WTC11 (cell line): Measurements from ENCODE around the gene LCAT. TPM values are rescaled to one million over a fixed set of nuclear protein-coding genes. Genes with fewer than 3 reads are reported as not detected.

Experiments
- ATAC-seq: fragments of 200-7000 bp; cut with Tn5 transposase; 2 replicates; pipeline ENCODE4 v1.10.0; 2021; ENCODE audit warnings: mild to moderate bottlenecking, moderate library complexity
- CTCF ChIA-PET: fragments of 300-600 bp; sonication (Branson Sonifier 250); formaldehyde crosslinking; loops from one replicate; lab custom pipeline; 2021; ENCODE audit warnings: antibody characterized with exemption; lab: Charles Lee
- POLR2A ChIA-PET: fragments of 350-600 bp; sonication (Branson Sonifier 250); formaldehyde crosslinking; loops from one replicate; lab custom pipeline; 2021; ENCODE audit warnings: antibody characterized with exemption; lab: Charles Lee
- DNase-seq: peaks from one replicate; pipeline ENCODE4 v3.0.0; 2021; ENCODE audit warnings: low spot score
- H3K27ac Mint-ChIP-seq: 2 replicates; pipeline ENCODE4 v1.8.0; 2021; ENCODE audit warnings: mixed read lengths
- H3K27me3 Mint-ChIP-seq: 2 replicates; pipeline ENCODE4 v1.8.0; 2021; ENCODE audit warnings: low read depth, mild to moderate bottlenecking, moderate library complexity, mixed read lengths
- H3K36me3 Mint-ChIP-seq: 2 replicates; pipeline ENCODE4 v1.8.0; 2021; ENCODE audit warnings: mixed read lengths
- H3K4me1 Mint-ChIP-seq: 2 replicates; pipeline ENCODE4 v1.8.0; 2022; ENCODE audit warnings: mixed read lengths
- H3K4me3 Mint-ChIP-seq: 2 replicates; pipeline ENCODE4 v1.8.0; 2021; ENCODE audit warnings: mild to moderate bottlenecking, moderate library complexity, mixed read lengths
- H3K9me3 Mint-ChIP-seq: 2 replicates; pipeline ENCODE4 v1.8.0; 2021; ENCODE audit warnings: mixed read lengths
- ESRRA ChIP-seq: sonication (generic); formaldehyde crosslinking; IDR thresholded peaks from 2 replicates; pipeline ENCODE4 v1.8.1; 2022; ENCODE audit warnings: mild to moderate bottlenecking, missing genetic modification reagents, borderline replicate concordance
- FOXP1 ChIP-seq: sonication (generic); formaldehyde crosslinking; IDR thresholded peaks from 2 replicates; pipeline ENCODE4 v1.8.0; 2022; ENCODE audit warnings: missing genetic modification reagents, mild to moderate bottlenecking, moderate library complexity, borderline replicate concordance
- KAT7 ChIP-seq: sonication (generic); formaldehyde crosslinking; IDR thresholded peaks from 2 replicates; pipeline ENCODE4 v1.8.1; 2023; ENCODE audit warnings: missing genetic modification reagents, mild to moderate bottlenecking, borderline replicate concordance
- NFE2L1 ChIP-seq: sonication (generic); formaldehyde crosslinking; IDR thresholded peaks from 2 replicates; pipeline ENCODE4 v1.8.1; 2023; ENCODE audit warnings: missing genetic modification reagents
- NR1H2 ChIP-seq: sonication (generic); formaldehyde crosslinking; IDR thresholded peaks from 2 replicates; pipeline ENCODE4 v1.9.0; 2021; ENCODE audit warnings: mild to moderate bottlenecking, moderate library complexity, missing genetic modification reagents
- PRRX2 ChIP-seq: fragments of 250-450 bp; sonication (Bioruptor Pico); IDR thresholded peaks from 2 replicates; pipeline ENCODE4 v1.8.0; 2021; ENCODE audit warnings: mild to moderate bottlenecking
- TCF7 ChIP-seq: sonication (generic); formaldehyde crosslinking; IDR thresholded peaks from 2 replicates; pipeline ENCODE4 v1.8.0; 2022; ENCODE audit warnings: mild to moderate bottlenecking, low read depth, missing genetic modification reagents, moderate library complexity
- TP53 ChIP-seq: sonication (generic); formaldehyde crosslinking; IDR thresholded peaks from 2 replicates; pipeline ENCODE4 v1.8.1; 2023; ENCODE audit warnings: mild to moderate bottlenecking, missing genetic modification reagents
- total RNA-seq: library from RNA; stranded (reverse); gene quantifications from 3 replicates; pipeline ENCODE4 v1.2.3, GENCODE V29; 2021
- TF ChIP-seq, protein P1 (sequence below): sonication (generic); formaldehyde crosslinking; IDR thresholded peaks from 2 replicates; pipeline ENCODE4 v1.8.0; 2022; ENCODE audit warnings: mild to moderate bottlenecking, missing genetic modification reagents
- TF ChIP-seq, protein P2 (sequence below): sonication (generic); formaldehyde crosslinking; IDR thresholded peaks from 2 replicates; pipeline ENCODE4 v1.8.1; 2023; ENCODE audit warnings: mild to moderate bottlenecking, missing genetic modification reagents, borderline replicate concordance
- TF ChIP-seq, protein P3 (sequence below): sonication (generic); formaldehyde crosslinking; IDR thresholded peaks from 2 replicates; pipeline ENCODE4 v1.8.0; 2022; ENCODE audit warnings: missing genetic modification reagents
- TF ChIP-seq, protein P4 (sequence below): sonication (generic); formaldehyde crosslinking; IDR thresholded peaks from 2 replicates; pipeline ENCODE4 v1.8.1; 2023; ENCODE audit warnings: mild to moderate bottlenecking, missing genetic modification reagents, moderate library complexity
- TF ChIP-seq, protein P5 (sequence below): sonication (generic); formaldehyde crosslinking; IDR thresholded peaks from 2 replicates; pipeline ENCODE4 v1.8.1; 2023; ENCODE audit warnings: mild to moderate bottlenecking, missing genetic modification reagents

The LCAT gene
- total RNA-seq, 1 experiment from 2014 or later = 38.3 TPM

DNA sequence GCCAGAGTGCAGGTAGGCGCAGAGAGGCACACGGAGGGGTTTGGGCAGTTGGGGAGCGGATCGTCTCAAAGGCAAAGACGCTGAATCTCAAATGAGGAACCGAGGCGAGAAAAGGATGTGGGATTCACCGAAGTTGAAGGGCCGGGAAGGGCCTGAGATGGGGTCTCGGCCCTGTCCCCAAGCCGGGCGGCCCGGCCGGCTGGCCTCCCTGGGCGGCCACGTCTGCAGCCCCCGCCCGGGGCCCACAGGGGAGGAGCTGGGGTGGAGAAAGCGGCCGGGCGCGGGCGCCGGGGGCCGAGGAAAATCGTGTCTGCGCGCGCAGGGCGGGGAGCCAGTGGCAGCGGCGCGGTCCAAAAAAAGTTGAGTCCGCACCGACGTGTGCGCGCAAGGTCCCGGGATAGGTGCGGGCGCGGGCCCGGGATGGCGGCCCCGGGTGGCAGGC lies 24.1 kb upstream of the LCAT start:
- peak; percentile 38 for DNase-seq
- H3K27ac Mint-ChIP-seq = peak overlapping the region; percentile 92; the same call in 1 of the 2 replicates

DNA sequence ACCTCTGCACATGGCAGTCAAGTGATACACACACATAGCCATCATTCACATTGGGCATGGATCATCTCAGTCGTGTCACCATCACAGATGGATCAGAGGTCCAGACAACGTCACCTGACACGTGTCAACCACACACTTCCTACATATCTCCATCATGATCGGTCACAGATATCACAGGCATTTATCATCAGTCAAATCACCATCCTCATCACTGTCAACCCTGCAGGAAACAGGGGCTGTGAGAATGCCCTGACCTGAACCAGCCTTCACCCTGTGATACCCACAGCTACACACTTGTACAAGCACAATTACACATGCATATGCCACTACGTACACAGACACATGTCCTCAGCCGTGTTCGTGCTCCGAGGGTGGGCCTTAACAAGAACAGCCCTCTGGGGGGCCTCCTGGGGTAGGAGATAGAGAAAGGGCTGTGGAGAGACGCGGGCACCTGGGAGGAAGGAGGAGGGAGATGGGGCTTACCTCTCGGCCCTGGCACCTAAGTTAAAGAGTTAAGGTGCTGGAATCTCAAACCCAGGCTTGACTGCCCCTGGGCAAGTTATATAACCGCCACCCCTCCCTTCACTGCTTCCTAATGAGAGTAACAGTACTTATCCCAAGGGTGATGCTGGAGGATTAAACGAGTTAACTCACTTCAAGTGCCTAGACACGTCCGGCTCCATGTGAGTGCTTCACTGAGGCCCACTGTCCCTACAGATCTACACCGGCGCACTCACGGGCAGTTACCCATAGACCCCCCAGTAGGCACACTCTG lies 23.4 kb upstream of the LCAT start:
- peaks cover 12% of the 10 kb centered on the region for H3K36me3 Mint-ChIP-seq
- ChIA-PET POLR2A (interaction anchor here (0.6 to 1.2 kb wide), 2 partner anchors 32 to 83 kb away, joined by 3 to 5 read pairs; no protein-coding TSS in a partner anchor), CTCF (interaction anchor here (0.6 to 3.2 kb wide), 12 partner anchors 13 to 151 kb away, joined by 3 to 25 read pairs (median 4); partner anchors contain the start of genes DPEP3, LCAT, NFATC3 and NRN1L)
- H3K4me1 Mint-ChIP-seq = peaks cover 44% of the 10 kb centered on the region
- no peaks in the 10 kb centered on the region for H3K9me3 Mint-ChIP-seq
- TF ChIP-seq, protein P1, sequence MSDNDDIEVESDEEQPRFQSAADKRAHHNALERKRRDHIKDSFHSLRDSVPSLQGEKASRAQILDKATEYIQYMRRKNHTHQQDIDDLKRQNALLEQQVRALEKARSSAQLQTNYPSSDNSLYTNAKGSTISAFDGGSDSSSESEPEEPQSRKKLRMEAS (CRISPR knock-in tag) = 0 out of 2 replicates have a peak, but pooled peaks have one; percentile 14
- TF ChIP-seq TP53 = no peak
- no peak for TF ChIP-seq TCF7 (CRISPR knock-in tag)
- TF ChIP-seq, all 79 proteins: peak for 1
- ATAC-seq (no peak), DNase-seq (no peak)
- Mint-ChIP-seq H3K4me3 (peak overlapping the region; percentile 97), H3K27me3 (peaks cover 5% of the 10 kb centered on the region; the same call in 1 of the 2 replicates), H3K27ac (peak overlapping the region; percentile 92; the same call in 1 of the 2 replicates)

More for the DNA sequence above, 24.1 kb upstream of the LCAT start:
- H3K9me3 Mint-ChIP-seq = no peaks in the 10 kb centered on the region
- peak overlapping the region; percentile 97 for H3K4me3 Mint-ChIP-seq
- no peak for ATAC-seq
- H3K27me3 Mint-ChIP-seq = peaks cover 5% of the 10 kb centered on the region; the same call in 1 of the 2 replicates
- ChIA-PET CTCF (interaction anchor here (1.0 to 3.2 kb wide), 3 partner anchors 13 to 73 kb away, joined by 3 to 25 read pairs (median 3); partner anchors contain the start of gene DPEP3), POLR2A (interaction anchor here (1.1 kb wide), 1 partner anchor 84 kb away, joined by 3 read pairs; the partner anchor contains the start of gene NRN1L)
- H3K36me3 Mint-ChIP-seq = peaks cover 6% of the 10 kb centered on the region; the same call in 1 of the 2 replicates
- TF ChIP-seq NFE2L1 (CRISPR knock-in tag) (peak; percentile 29; the same call in 1 of the 2 replicates), TCF7 (CRISPR knock-in tag) (0 out of 2 replicates have a peak, but pooled peaks have one; percentile 56), PRRX2 (CRISPR knock-in tag) (no peak)
- H3K4me1 Mint-ChIP-seq = peaks cover 44% of the 10 kb centered on the region

DNA sequence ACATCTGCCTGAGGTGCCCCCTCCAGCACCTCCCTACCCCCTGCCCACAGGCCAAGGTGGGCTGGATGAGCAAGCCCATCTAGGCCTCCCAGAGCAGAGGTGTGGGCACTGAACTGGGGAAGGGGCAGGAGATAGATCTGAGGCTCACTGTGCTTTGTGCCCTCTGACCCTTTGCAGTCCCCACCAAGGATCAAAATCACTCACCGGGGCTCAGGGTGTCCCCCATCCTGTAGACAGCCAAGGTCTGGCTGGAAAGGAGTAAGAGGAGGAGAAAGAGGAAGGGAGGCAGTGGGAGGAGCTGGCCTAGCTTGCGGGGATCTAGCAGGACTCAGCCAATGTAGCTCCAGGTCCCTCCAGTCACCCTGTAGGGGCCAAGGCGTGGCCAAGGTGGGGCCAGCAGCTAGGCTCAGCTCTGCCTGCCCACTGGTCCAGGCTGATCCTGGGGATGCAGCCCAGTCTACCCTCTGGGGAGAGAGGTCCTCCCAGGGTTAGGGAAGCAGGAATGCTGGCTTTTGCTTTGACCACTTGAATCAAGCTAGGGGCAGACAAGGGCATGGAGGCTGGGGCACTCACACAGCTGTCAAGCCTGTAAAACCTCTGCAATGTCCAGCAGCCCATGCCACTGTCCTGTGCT lies 22.7 kb upstream of the LCAT start:
- H3K4me1 Mint-ChIP-seq = peaks cover 44% of the 10 kb centered on the region
- DNase-seq = peak; percentile 43
- ChIA-PET POLR2A (interaction anchor here (0.6 to 1.2 kb wide), 2 partner anchors 32 to 82 kb away, joined by 3 to 5 read pairs; no protein-coding TSS in a partner anchor), CTCF (interaction anchor here (0.6 to 3.2 kb wide), 13 partner anchors 15 to 445 kb away, joined by 3 to 25 read pairs (median 4); partner anchors contain the start of genes LCAT, NFATC3 and NRN1L)
- peak; percentile 33 for ATAC-seq
- H3K4me3 Mint-ChIP-seq = peak overlapping the region; percentile 97
- peaks cover 5% of the 10 kb centered on the region; the same call in 1 of the 2 replicates for H3K27me3 Mint-ChIP-seq
- no peaks in the 10 kb centered on the region for H3K9me3 Mint-ChIP-seq
- peaks cover 19% of the 10 kb centered on the region for H3K36me3 Mint-ChIP-seq
- peak overlapping the region; percentile 91; the same call in 1 of the 2 replicates for H3K27ac Mint-ChIP-seq
- TF ChIP-seq, protein P2, sequence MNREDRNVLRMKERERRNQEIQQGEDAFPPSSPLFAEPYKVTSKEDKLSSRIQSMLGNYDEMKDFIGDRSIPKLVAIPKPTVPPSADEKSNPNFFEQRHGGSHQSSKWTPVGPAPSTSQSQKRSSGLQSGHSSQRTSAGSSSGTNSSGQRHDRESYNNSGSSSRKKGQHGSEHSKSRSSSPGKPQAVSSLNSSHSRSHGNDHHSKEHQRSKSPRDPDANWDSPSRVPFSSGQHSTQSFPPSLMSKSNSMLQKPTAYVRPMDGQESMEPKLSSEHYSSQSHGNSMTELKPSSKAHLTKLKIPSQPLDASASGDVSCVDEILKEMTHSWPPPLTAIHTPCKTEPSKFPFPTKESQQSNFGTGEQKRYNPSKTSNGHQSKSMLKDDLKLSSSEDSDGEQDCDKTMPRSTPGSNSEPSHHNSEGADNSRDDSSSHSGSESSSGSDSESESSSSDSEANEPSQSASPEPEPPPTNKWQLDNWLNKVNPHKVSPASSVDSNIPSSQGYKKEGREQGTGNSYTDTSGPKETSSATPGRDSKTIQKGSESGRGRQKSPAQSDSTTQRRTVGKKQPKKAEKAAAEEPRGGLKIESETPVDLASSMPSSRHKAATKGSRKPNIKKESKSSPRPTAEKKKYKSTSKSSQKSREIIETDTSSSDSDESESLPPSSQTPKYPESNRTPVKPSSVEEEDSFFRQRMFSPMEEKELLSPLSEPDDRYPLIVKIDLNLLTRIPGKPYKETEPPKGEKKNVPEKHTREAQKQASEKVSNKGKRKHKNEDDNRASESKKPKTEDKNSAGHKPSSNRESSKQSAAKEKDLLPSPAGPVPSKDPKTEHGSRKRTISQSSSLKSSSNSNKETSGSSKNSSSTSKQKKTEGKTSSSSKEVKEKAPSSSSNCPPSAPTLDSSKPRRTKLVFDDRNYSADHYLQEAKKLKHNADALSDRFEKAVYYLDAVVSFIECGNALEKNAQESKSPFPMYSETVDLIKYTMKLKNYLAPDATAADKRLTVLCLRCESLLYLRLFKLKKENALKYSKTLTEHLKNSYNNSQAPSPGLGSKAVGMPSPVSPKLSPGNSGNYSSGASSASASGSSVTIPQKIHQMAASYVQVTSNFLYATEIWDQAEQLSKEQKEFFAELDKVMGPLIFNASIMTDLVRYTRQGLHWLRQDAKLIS (CRISPR knock-in tag) = no peak
- TF ChIP-seq, protein P3, sequence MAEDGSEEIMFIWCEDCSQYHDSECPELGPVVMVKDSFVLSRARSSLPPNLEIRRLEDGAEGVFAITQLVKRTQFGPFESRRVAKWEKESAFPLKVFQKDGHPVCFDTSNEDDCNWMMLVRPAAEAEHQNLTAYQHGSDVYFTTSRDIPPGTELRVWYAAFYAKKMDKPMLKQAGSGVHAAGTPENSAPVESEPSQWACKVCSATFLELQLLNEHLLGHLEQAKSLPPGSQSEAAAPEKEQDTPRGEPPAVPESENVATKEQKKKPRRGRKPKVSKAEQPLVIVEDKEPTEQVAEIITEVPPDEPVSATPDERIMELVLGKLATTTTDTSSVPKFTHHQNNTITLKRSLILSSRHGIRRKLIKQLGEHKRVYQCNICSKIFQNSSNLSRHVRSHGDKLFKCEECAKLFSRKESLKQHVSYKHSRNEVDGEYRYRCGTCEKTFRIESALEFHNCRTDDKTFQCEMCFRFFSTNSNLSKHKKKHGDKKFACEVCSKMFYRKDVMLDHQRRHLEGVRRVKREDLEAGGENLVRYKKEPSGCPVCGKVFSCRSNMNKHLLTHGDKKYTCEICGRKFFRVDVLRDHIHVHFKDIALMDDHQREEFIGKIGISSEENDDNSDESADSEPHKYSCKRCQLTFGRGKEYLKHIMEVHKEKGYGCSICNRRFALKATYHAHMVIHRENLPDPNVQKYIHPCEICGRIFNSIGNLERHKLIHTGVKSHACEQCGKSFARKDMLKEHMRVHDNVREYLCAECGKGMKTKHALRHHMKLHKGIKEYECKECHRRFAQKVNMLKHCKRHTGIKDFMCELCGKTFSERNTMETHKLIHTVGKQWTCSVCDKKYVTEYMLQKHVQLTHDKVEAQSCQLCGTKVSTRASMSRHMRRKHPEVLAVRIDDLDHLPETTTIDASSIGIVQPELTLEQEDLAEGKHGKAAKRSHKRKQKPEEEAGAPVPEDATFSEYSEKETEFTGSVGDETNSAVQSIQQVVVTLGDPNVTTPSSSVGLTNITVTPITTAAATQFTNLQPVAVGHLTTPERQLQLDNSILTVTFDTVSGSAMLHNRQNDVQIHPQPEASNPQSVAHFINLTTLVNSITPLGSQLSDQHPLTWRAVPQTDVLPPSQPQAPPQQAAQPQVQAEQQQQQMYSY = peak; percentile 89
- TF ChIP-seq TCF7 (CRISPR knock-in tag) (no peak), KAT7 (no peak), FOXP1 (CRISPR knock-in tag) (no peak), ESRRA (CRISPR knock-in tag) (no peak), NR1H2 (CRISPR knock-in tag) (no peak)
- TF ChIP-seq, protein P4, sequence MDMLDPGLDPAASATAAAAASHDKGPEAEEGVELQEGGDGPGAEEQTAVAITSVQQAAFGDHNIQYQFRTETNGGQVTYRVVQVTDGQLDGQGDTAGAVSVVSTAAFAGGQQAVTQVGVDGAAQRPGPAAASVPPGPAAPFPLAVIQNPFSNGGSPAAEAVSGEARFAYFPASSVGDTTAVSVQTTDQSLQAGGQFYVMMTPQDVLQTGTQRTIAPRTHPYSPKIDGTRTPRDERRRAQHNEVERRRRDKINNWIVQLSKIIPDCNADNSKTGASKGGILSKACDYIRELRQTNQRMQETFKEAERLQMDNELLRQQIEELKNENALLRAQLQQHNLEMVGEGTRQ (CRISPR knock-in tag) = no peak
- TF ChIP-seq, protein P5, sequence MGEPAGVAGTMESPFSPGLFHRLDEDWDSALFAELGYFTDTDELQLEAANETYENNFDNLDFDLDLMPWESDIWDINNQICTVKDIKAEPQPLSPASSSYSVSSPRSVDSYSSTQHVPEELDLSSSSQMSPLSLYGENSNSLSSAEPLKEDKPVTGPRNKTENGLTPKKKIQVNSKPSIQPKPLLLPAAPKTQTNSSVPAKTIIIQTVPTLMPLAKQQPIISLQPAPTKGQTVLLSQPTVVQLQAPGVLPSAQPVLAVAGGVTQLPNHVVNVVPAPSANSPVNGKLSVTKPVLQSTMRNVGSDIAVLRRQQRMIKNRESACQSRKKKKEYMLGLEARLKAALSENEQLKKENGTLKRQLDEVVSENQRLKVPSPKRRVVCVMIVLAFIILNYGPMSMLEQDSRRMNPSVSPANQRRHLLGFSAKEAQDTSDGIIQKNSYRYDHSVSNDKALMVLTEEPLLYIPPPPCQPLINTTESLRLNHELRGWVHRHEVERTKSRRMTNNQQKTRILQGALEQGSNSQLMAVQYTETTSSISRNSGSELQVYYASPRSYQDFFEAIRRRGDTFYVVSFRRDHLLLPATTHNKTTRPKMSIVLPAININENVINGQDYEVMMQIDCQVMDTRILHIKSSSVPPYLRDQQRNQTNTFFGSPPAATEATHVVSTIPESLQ = no peak
- TF ChIP-seq, protein P1 (CRISPR knock-in tag) = peak; percentile 36; the same call in 1 of the 2 replicates
